HG03457 (cell line): ENCODE results near the gene HOXD3.

Experiments used
- ATAC-seq: cut with Tn5 transposase; IDR thresholded peaks from one replicate; pipeline ENCODE4 v1.9.1; 2021; ENCODE audit warnings: moderate number of reproducible peaks; ENCODE audit not compliant: unreplicated experiment

HOXD3 gene

DNA sequence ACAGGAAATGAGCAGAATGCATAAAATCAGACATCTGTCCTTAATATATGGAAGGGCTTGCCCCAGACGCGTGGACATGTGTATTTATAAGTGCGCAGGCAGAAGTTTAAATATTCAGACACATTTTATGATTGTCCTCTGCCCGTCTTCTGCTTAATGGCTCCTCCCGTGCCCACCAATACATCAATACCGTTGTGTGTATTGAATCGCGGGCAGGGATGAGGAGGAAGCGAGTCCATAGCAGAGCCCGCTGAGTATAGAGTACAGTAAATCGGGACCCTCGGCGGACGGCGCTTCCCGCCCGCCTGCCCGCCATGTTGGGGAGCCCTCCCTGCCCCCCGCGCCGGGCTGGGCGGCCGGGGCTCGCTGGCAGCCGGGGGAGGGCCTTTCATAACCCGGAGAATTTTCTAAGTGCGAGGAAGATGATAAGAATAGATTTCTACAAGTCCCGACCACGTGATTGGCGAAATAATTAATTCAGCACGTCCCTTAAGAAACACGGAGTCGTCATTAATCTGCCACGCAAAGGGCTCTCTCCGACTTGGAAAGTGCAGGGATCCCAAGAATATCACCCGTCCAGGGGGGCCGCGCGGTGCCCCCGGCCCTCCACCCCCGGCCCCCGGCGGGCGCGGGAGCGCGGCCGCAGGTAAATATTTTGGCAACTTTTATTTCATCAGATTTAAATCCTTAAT lies at the start of gene HOXD3:
TSS of gene HOXD3 (plus strand) at position 501 of the 692 bp plus-strand sequence. CDS start 11,808 bp downstream, outside the sequence.
- no peak for ATAC-seq

DNA sequence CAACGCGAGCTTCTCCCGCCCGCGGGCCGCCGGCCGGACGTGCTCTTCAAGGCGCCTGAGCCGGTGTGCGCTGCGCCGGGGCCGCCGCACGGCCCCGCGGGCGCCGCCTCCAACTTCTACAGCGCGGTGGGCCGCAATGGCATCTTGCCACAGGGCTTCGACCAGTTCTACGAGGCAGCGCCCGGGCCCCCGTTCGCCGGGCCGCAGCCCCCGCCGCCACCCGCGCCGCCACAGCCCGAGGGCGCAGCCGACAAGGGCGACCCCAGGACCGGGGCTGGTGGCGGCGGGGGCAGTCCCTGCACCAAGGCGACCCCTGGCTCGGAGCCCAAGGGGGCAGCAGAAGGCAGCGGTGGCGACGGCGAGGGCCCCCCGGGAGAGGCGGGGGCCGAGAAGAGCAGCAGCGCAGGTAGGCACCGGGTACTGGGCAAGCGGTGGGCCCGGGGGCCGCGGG lies 49.4 kb upstream of the HOXD3 start:
- ATAC-seq, result no peak

DNA sequence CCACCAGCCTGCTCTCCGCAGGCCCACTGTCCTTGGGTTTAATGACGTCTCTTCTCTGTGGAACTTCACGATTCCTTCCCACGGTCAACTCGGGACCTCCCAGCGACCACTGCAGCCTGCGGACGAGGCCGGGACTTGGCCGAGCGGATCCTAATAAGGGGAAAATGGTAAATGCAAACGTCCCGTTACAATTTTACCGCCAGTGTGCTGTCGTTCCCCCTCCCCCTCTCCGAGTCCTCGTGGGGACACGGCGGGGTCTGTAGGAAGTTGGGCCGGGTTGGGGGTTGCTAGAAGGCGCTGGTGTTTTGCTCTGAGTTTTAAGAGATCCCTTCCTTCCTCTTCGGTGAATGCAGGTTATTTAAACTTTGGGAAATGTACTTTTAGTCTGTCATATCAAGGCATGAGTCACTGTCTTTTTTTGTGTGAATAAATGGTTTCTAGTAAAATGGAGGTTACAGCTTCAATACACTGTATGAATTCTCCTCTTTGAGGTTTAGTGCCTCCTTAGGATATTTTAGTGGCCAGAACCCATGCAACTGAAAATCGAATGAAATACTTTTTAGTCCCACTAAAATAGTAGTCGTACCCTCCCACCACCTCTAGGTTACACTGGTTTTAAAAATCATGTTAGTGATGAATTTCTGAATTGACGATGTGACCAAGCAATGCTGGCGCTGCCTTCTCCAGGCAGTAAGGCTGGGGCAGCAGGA lies 47.8 kb upstream of the HOXD3 start:
- ATAC-seq, result no peak

DNA sequence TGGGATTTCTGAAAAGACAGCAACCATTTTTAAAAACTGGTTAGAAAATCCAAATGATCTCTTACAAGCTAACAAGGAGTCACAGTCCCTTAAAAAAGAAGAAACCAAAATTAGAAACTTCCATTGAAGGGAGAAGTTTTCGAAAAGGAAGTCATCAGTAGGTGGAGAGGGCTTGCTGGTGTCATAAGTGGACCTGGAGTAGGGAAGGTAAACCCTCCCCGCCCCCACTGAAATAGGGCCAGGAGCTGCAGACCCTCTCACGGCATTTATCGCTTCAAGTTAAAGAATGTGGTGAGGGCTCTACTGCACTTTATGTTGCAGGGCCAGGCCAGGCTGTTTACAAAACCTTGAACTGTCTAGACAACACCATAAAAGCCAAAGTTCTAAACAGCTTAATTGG lies 47.2 kb upstream of the HOXD3 start:
- ATAC-seq, result no peak

DNA sequence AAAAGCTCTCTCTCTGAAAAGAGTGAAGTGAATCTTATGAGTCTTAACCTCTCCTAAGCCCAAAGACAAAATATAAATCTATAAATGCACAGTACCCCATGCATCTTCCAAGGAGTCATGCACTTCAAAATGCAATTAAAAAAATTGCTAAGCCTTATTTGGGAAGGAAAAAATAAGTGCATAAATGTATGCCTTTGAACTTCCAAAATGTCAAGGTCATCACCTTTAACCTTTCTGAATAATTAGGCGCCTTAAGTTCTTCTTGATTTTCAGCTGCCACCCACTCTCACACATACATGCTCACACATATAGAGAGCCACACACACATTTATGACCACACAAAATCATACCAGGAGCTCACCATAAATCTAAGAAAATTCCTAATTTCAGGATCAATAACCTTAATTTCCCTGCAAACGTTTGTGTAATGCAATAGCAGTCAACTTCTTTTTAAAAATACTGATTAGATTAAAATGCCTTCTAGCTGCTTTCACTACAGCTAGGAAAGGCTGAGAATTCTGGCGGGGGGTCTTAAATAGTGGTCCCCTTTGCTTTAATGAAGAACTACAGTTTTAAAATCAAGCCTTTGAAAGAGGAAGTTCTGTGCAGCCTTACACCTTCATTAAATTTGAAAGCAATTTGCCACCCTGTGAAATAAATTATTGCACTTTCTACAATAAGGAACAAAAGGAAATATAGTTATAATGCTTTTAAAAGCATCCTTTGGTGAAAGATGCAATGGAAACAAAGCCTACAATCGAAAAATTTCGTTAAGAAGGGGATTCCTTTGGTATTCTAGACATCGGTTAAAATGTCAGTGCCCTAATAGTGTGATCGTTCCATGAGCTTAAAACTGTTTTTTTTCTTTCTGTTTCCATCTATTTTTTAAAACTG lies 46.4 kb upstream of the HOXD3 start:
- no peak for ATAC-seq

DNA sequence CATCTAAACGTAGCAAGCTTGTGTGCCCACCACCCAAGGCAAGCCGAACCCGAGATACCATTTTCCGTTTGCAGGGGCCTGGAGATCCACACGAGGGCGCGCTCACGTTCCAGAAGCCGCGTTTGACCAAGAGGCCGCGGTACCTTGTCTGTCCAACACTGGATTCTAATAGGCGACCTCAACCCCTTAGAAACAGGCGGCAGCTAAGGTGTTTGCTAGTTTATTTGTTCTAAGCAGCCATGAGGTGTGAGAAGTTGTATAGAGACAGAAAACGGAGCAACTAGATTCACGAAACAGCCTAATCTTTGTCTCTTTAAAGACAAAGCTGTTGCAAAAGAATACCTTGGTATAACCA lies 45.8 kb upstream of the HOXD3 start:
- ATAC-seq, result no peak

DNA sequence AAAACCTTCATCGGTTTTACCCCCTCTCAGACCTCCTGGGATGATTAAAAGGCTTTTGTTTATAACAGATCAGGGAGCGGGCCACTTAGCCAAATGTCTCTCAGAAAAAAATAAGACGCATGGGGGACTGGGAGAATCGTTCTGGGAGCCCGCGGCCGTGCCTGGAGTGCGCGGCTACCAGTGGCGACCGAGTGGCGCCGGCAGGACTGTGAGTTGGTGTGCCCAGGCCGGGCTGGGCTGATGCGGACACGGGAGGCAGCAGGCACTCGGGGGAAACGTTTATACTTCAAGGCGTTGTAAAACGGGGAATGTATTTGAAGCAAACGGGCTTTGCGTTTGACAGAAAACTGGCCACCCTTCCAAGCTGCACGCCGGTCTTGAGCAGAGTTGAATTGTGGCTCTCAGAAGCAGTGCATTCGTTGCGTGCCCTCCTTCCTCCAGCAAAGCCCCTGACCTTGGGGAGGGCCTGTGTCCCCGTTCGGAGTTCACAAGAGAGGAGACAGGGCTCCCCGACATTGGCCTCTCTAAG lies 45.2 kb upstream of the HOXD3 start:
- no peak for ATAC-seq

DNA sequence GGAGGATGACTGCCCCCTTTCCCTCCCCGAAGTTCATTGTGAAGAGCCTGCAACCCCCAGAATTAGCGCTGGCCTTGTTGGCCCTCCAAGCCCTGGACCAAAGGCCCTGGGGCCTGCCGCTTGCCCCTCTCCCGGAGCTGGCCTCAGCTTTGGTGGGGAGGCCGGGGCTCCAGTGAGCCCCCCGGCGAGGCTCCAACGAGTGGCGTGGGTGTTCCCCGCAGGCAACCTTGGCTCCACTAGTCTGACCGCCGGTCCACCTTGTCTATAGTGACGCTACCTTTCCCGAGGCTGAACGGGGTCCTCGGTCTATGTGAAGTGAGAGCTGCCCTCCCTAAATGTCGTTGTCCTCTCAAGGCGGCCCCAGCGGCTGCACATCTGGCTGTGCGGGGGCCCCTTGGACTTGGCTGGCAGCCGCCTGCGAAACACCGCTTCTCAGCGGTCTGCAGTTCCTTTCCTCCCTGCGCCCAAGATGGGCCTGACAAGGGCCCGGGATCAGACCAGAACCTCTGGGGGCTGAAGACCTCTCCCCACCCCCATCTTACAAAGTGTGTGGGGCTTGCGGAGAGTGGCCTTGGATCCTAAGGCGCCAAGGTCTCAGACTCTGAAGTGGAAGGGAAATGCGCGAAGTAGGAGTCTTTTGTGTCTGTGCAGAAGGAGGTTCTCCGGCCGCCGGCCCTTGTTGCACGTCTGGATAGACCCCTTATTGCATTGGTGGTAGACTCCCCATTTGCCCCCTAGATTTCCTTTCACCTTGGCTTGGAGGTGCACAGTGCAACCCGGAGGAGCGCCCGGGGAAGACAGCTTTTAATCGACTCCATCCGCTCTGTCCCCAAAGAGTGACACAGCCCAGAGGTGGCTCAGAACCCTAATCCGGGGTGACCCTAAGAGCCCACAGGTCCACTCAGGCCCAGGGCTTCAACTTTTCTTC lies 44.5 kb upstream of the HOXD3 start:
- no peak for ATAC-seq

DNA sequence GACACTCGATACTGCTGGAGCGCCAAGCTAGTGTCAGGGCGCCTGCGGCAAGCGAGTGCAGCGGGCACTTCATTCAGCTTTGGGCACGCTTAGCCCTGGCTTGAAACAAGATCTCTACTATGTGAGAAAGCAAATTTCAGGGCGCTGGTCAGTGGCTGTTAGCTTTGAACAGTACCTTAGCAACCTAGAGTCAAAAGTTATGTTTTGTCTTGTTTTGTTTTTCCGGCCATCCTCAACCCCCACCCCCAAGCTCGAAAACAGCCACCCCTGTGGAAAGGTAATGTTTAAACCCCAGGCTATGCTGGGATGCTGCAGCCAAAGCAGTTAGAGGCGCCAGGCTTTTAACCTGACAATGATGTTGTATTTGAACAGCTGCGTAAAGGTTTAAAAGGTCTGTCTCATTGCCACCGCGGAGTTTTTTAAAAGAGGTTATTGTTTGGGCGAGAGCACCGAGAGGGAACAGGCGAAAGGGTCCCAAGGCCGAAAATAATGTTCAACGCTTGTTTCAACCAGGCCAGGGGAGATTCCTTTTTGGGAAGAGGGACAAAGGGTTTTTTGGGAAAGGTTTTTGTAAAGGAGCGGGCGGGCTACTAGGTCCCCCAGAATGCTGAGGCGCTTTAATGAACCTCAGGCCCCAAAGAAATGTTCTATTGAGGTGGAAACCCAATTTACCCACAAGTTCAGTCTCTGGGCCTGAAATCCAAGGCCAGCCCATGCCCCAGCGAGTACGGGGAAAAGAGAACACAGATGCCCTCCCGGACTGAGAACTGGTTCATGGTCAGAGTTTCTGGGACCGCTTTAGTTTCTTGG lies 42.8 kb upstream of the HOXD3 start:
- no peak for ATAC-seq

DNA sequence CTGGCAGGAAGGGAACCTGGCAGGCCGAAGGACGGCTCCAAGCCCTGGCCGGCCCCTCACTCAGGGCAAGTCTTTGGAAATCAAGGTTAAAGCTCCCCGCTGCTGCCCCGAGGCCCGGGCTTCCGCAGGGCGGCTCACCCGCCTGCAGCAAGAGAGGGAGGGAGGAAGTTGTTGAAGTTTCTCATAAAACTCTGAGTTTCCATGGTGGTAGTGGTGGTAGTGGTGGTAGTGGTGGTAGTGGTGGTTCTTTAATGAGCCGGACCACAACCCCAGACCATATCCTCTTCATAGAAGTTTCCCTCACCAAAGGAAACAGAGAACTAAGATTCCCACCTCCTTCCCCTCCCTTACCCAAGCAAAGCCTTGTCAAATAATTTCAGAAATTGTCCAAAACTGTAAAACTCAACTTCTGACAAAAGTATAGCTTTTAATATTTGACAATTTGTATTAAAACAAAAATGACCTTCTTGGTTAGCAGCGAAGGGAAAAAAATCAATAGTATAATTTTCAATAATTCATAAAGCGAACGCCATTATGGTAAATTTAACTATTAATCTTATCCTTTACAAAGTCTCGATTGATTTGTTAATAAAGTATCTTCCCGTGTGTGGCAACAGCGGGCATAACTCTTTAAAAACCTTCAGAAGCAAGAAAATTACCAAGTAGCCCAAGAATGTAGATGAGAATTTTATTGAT lies 42.0 kb upstream of the HOXD3 start:
- ATAC-seq, result no peak

DNA sequence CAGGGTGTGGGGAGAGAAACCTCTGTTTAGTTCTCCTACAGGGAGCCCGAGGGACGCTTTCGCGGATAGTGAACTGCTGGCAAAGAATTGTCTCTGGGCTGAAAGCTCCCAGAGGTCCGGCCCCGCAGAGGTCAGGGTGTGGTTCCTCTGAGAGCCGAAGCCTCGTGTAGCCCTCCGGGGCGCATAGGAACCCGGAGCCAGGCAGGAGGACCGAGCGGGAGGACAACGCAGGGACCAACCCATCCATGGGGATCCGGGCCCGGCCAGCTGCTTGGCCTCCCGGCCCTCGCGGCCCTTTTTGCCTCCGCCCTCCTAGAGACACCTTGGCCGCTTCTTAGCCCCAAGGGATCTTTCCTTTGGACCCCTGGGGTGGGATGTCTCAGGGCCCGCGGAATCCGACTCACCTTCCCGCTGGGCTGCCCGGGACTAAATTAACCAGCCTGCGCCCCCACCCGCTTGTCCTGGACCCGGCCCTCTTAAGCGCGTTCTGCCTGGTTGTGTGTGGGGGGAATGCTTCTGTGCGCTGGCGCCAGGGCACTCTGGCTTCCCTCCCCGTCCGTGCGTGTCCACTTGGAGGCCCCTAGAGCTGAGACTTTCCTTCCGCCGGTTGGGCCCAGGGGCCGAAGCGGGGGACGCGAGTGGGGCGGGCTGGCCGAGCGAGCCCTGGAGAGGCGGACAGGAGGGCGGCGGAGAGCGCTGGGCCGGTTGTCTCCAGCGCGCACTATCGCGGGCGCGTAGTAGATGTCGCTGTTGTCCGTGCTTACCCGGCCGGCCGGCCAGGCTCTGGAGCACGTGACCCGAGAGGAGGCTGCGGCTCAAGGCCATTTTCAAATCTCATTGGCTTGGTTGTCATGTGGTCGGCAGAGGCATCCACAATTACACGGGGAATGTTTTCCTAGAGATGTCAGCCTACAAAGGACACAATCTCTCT lies 41.0 kb upstream of the HOXD3 start, which contains the start of gene HOXD10:
TSS of gene HOXD10 (plus strand) at position 896 of the 931 bp plus-strand sequence. CDS start 56 bp downstream, outside the sequence.
- no peak for ATAC-seq

DNA sequence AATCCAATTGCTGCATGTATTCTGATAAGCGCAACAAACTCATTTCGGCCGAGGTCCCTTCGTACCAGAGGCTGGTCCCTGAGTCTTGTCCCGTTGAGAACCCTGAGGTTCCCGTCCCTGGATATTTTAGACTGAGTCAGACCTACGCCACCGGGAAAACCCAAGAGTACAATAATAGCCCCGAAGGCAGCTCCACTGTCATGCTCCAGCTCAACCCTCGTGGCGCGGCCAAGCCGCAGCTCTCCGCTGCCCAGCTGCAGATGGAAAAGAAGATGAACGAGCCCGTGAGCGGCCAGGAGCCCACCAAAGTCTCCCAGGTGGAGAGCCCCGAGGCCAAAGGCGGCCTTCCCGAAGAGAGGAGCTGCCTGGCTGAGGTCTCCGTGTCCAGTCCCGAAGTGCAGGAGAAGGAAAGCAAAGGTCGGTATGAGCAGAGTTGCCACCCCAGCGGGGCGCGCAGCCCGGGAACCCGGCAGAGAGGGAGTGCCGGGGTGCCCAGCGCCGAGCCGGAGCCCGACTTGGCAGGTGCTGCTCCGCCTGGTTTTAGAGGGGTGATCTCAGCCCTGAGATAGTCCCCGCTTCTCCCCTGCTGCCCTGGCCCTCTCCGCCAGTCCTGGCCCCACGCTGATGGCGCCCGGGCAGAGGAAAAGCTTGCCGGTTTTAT lies 39.8 kb upstream of the HOXD3 start:
- ATAC-seq, result no peak

DNA sequence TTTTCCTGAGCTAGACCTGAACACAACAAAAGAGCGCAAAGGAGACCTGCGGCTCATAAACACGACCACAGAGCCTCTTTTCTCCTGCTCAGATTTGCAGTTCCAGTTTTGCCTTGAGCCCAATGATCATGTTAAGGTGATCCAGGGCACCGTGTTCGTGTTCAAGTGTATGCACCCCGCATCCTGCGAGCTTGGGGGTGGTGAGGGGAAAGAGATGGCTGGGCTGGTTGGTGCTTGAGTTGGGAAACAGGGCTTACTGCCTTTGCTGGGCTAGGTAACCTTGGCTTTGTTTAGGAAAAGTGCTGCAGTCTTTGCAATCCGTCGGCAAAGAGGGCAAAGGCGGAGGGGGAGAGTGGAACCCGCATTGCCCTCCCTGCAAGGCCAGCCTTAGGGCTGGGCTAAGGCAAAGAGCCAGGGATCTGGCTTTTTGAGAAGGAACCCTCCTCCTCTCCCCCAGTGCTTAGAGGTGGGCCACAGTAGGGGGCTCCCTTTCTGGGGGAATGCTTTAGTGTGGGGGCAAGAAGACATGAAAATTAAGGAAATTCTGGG lies 39.2 kb upstream of the HOXD3 start:
- no peak for ATAC-seq

DNA sequence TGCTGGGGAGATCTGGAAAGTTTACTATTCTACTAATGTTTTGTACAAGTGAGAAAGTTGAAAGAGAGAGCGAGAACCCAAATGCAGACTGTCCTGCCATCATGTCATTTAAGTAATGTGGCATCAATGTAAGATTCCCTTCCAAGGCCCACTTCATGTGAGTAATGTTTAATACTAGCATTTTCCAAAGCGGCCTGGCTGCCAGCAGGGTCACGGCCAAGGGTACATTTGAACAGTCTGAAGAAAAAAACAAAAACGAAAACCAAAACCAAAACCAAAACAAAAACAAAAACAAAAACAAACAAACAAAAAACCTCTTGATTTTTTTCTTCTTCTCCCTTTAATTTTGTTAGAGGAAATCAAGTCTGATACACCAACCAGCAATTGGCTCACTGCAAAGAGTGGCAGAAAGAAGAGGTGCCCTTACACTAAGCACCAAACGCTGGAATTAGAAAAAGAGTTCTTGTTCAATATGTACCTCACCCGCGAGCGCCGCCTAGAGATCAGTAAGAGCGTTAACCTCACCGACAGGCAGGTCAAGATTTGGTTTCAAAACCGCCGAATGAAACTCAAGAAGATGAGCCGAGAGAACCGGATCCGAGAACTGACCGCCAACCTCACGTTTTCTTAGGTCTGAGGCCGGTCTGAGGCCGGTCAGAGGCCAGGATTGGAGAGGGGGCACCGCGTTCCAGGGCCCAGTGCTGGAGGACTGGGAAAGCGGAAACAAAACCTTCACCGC lies 38.3 kb upstream of the HOXD3 start:
- ATAC-seq, result no peak

DNA sequence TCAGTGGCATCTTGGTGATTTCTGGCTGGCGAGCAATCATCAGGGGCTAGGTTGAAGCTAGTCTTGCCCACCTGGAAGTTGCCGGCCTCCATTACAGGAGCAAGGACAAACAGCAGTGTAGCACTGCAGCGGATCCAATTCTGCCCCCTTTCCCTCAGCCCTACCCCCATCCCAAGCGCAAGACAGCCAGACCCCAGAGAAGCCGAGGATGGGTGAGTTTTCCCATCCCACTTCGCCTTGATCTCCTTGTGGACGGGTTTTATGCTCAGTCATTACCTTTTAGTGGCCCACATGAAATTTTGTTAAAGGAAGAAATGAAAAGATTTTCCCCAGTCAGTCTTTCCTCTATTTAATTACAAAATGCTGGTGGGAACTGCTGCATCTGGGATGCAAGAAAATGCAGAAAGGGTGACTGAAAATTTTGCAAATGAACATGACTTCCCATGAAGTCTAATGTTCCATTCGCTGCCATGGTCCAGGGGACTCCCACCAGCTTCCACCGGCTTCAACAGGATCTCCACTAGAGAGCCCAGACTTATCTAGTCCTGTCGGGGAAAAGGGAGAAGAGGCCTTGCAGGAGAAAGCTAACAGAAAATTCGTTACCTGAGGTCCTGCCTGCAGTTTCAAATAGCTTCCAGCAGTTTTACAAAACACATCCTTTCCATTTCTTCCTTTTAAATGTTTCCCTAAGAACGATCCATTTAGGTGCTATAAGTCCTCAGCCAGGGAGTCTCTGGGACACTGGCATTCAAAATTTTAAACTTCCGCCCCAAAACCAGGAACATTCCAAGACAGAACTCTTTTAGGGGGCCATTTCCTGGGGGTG lies 36.5 kb upstream of the HOXD3 start:
- no peak for ATAC-seq
